Common myeloid progenitor, CD34-positive (primary cell): ENCODE results near the gene PDIA4.

Source experiments
- CTCF ChIA-PET: fragments of 350-600 bp; sonication (Branson Sonifier 250); formaldehyde crosslinking; loops from one replicate; lab custom pipeline; 2021; ENCODE audit warnings: antibody characterized with exemption; lab: Charles Lee
- POLR2A ChIA-PET: fragments of 350-600 bp; sonication (Branson Sonifier 250); formaldehyde crosslinking; loops from one replicate; lab custom pipeline; 2021; ENCODE audit warnings: antibody characterized with exemption; lab: Charles Lee
- DNase-seq, 3 donors: peaks; one replicate each; pipeline versions ENCODE4 v3.0.0 to v3.0.0-alpha.2; 2013
- H3K27ac ChIP-seq, 2 experiments: 1 replicate in 1 of 2; 2 replicates in 1 of 2; pipeline ENCODE4 v1.7.0; 2013; ENCODE audit warnings: inconsistent platforms in 2 of 2, low read length in 2 of 2, mild to moderate bottlenecking in 2 of 2, low read depth in 1 of 2, moderate library complexity in 1 of 2; ENCODE audit not compliant: severe bottlenecking in 2 of 2, insufficient read depth in 1 of 2, poor library complexity in 1 of 2
- H3K27me3 ChIP-seq, 5 experiments: replicated peaks in 2 of 5; 1 replicate in 3 of 5; 2 replicates in 2 of 5; pipeline versions ENCODE4 v1.6.1 to v1.7.0; 2013; ENCODE audit warnings: low read length in 4 of 5, mild to moderate bottlenecking in 2 of 5, moderate library complexity in 2 of 5, inconsistent platforms in 1 of 5; ENCODE audit not compliant: insufficient read depth in 5 of 5, control insufficient read depth in 4 of 5
- H3K36me3 ChIP-seq, 4 experiments: 1 replicate in 2 of 4; 2 replicates in 2 of 4; pipeline versions ENCODE4 v1.6.1 to v1.7.0; 2013; ENCODE audit warnings: low read length in 3 of 4, control low read depth in 1 of 4, mild to moderate bottlenecking in 1 of 4; ENCODE audit not compliant: control insufficient read depth in 4 of 4, insufficient read depth in 4 of 4
- H3K4me1 ChIP-seq, 4 experiments: 1 replicate in 3 of 4; 2 replicates in 1 of 4; pipeline versions ENCODE4 v1.6.1 to v1.7.1; 2013; ENCODE audit warnings: low read length in 3 of 4, mild to moderate bottlenecking in 3 of 4, control low read depth in 1 of 4, inconsistent platforms in 1 of 4, moderate library complexity in 1 of 4; ENCODE audit not compliant: control insufficient read depth in 4 of 4, insufficient read depth in 4 of 4; ENCODE audit errors: control extremely low read depth in 1 of 4
- H3K4me3 ChIP-seq, 7 experiments: 1 replicate in 4 of 7; 2 replicates in 3 of 7; pipeline versions ENCODE4 v1.5.1 to v1.7.0; 2013; ENCODE audit warnings: mild to moderate bottlenecking in 7 of 7, low read length in 6 of 7, moderate library complexity in 6 of 7, inconsistent platforms in 2 of 7, low read depth in 2 of 7, control low read depth in 1 of 7; ENCODE audit not compliant: insufficient read depth in 4 of 7, control insufficient read depth in 1 of 7; ENCODE audit errors: extremely low read depth in 1 of 7
- H3K9me3 ChIP-seq, 5 experiments: 1 replicate in 4 of 5; 2 replicates in 1 of 5; pipeline versions ENCODE4 v1.6.1 to v1.7.1; 2013; ENCODE audit warnings: low read length in 4 of 5, mild to moderate bottlenecking in 2 of 5, inconsistent platforms in 1 of 5, low read depth in 1 of 5, moderate library complexity in 1 of 5; ENCODE audit not compliant: control insufficient read depth in 4 of 5, insufficient read depth in 2 of 5; ENCODE audit errors: control extremely low read depth in 1 of 5
- WGBS: methylation state at CpG from one replicate; pipeline ENCODE4 v1.1.5; 2013; ENCODE audit not compliant: insufficient coverage; 5-methylcytosine and 5-hydroxymethylcytosine counted together

The PDIA4 gene

DNA sequence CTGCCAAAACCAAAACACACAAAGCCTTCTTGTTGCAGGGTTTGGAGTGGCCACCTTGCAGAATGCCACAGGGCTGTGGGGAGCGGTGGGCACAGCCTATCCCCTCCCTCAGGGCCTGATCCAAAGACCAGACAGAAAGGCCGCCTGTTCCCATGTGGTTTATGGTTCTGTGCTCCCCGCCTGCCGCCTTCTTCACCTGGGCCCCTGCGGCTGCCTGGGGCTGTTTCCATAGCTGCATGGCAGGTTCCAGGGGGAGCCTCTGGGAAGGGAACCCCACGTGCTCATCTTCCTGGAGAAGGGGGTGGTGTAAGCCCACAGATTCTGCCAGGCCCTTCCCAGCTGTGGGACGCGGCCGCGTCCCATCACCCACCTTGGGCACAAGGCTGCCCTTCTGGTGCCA lies 73.5 kb downstream of the PDIA4 start:
- POLR2A ChIA-PET: no interaction called here
- WGBS: 100% methylated on average over 6 of the region's 10 CpGs
- no peak for DNase-seq

DNA sequence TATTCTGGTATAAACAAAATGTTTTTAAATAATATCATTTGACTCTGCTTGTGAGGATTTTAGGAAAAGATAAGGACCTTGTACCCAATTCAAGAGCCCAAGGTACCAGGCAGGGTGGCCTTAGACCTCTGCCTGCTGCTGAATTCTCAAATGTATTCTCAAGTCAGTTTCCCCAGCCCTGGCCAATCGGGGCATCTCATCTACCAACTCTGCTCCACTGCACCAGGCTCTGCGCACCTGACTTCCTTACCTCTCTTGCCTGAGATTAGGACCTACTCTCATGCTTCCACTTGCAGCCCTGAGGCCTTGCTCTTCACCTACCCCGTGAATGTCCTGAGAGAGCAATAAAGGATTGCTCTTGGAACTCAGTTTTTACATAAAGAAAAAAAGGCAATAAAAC lies 74.6 kb downstream of the PDIA4 start:
- DNase-seq: no peak
- Histone ChIP-seq H3K27me3 (no peaks in the 10 kb centered on the region), H3K36me3 (no peaks in the 10 kb centered on the region), H3K27ac (no peak overlapping the region), H3K4me3 (no peak overlapping the region), H3K4me1 (no peaks in the 10 kb centered on the region), H3K9me3 (no peaks in the 10 kb centered on the region)
- ChIA-PET CTCF (interaction anchor here (1.9 kb wide), 1 partner anchor 11 kb away, joined by 6 read pairs; no protein-coding TSS in a partner anchor), POLR2A (no interaction called here)
- 96% methylated on average over 3 of the region's 3 CpGs for WGBS

More for the DNA sequence above, 73.5 kb downstream of the PDIA4 start:
- CTCF ChIA-PET: interaction anchor here (1.9 kb wide), 1 partner anchor 12 kb away, joined by 6 read pairs; no protein-coding TSS in a partner anchor
- Histone ChIP-seq H3K27me3 (no peaks in the 10 kb centered on the region), H3K27ac (no peak overlapping the region), H3K4me1 (no peaks in the 10 kb centered on the region), H3K36me3 (no peaks in the 10 kb centered on the region), H3K4me3 (no peak overlapping the region), H3K9me3 (no peaks in the 10 kb centered on the region)
